ENCODE data around the gene TBX10. TPM values are rescaled to one million over a fixed set of nuclear protein-coding genes. Genes with fewer than 3 reads are reported as not detected.

TBX10 gene
- total RNA-seq = not detected

DNA sequence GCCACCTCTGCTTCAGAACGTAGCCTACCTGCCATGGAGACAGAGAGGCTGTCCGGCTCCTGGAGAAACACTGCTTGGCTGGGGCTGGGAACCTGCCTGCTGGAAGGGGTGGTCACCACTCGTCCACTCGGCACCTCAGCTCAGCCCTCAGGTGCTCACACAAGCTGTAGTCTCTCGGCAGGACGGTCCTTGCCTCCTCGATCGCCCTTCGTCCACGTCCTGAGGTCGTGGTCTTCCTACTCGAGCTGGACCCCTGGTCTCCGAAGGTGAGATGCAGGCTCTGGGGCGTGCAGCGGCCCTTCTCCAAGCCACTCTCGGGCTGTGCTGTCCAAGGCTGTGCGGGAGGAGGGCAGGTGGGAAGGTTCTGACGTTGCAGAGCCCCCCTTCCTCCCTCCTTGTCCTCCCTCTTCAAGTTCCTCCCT lies at the start of gene TBX10:
TBX10 (minus strand) TSS at position 326 of the 422 bp plus-strand sequence; CDS start at position 35, 291 bp downstream.

DNA sequence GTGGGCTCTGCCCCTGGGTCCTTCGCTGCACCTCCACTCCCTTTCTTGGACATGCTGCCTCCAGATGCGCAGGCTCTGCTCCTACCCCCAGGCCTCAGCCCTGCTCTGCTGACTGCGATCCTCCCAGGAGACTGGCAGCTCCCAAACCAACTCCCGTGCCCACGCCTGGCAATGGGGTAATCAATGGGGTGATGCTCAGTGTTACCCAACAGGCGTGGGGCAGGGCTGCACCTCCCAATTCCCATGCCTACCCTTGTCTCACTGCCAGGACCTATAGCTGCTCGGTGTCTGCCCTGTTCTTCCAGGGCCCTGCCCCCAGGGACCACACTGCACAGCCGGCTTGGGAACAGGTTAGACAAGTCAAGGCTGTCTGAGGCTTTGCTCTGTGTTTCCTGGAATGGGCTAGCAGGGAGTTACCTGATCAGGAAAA lies 34.9 kb upstream of the TBX10 start, which contains the start of gene ALDH3B2:
ALDH3B2 (minus strand) TSS at position 182 of the 430 bp plus-strand sequence. CDS start 7,688 bp downstream, outside the sequence.

DNA sequence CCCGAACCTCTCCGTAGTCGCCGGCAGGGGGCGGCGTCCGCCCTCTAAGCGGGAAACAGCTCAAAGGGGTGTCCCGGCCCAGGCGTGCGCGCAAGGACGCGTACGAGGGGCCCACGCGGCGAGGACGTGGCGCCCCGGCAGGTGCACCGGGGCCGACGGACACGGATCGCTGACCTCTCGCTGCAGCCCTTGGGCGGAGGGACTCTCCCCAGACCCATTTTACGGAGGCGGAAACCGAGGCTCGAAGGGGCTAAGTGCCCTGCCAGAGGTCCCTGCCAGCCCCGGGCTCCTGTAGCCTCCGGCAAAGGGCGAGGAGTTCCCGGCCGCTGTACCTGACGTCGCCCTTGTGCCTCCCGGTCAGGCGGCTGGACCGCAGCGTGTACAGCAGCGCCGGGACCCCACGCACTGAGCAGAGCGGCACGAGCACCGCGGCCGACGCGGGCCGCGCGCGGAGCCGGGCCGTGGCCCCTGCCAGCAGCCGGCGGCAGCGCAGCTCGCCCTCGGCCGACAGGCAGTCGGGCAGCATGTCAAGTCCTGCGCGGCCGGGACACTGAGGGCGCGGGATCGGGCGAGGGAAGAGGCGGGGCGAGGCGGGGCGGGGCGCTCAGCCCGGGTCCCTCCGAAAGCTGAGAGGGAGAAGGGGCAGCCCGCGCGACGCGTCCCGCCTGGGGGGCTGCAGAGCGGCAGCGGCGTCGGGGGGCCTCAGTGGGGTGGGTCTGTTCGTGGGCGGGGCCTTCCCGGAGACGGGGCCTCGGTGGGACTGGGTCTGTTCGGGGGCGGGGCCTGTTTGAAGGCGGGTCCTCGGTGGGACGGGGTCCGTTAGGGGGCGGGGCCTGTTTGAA lies 10.0 kb downstream of the TBX10 start, which contains the start of gene NUDT8:
NUDT8 (minus strand) TSS at position 552 of the 842 bp plus-strand sequence; CDS start at position 526, 26 bp downstream.

DNA sequence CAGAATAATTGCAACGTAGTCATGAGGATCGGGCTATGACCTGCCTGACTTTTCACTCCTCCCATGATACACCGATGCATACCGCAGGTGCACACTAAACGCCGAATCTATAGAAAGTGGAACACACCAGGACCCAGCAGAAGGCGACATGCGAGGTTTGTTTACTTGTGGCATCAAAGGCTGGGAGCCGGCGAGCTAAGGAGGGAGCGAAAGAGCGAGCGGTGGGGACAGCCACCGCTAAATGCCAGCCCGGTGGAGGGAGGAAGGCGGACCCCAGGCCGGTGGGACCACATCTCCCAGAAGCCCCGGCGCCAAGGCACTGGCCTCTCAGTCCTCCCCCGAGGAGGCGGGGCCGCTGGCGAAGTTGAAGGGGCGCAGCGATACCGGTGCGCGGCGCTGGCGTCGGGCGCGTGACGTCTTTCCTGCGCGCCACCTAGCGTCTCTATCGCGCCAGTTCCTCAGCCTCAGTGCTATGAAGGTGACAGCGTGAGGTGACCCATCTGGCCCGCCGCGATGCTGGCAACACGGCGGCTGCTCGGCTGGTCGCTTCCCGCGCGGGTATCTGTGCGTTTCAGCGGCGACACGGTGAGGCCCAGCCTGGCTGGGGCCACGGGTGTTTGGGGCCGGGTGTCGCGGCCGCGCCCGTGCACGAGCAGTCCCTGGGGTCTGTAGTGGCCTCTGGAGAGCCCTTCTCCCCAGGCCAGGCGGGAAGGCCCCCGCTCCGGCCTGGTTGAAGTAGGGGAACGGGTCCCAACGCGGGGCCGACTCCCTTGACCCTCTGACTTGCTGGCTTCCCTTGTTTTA lies 32.9 kb downstream of the TBX10 start, which contains the start of gene NDUFV1:
NDUFV1 (plus strand) TSS at position 445 of the 804 bp plus-strand sequence; CDS start at position 514, 69 bp downstream.

DNA sequence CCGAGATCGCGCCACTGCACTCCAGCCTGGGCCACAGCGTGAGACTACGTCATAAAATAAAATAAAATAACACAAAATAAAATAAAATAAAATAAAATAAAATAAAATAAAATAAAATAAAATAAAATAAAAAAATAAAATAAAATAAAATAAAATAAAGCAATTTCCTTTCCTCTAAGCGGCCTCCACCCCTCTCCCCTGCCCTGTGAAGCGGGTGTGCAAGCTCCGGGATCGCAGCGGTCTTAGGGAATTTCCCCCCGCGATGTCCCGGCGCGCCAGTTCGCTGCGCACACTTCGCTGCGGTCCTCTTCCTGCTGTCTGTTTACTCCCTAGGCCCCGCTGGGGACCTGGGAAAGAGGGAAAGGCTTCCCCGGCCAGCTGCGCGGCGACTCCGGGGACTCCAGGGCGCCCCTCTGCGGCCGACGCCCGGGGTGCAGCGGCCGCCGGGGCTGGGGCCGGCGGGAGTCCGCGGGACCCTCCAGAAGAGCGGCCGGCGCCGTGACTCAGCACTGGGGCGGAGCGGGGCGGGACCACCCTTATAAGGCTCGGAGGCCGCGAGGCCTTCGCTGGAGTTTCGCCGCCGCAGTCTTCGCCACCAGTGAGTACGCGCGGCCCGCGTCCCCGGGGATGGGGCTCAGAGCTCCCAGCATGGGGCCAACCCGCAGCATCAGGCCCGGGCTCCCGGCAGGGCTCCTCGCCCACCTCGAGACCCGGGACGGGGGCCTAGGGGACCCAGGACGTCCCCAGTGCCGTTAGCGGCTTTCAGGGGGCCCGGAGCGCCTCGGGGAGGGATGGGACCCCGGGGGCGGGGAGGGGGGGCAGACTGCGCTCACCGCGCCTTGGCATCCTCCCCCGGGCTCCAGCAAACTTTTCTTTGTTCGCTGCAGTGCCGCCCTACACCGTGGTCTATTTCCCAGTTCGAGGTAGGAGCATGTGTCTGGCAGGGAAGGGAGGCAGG lies 56.0 kb downstream of the TBX10 start, which contains the start of gene GSTP1:
GSTP1 (plus strand) TSS at position 566 of the 958 bp plus-strand sequence; CDS start at position 598, 32 bp downstream.

Small RNA genes lying within 50 kb of the gene (small RNA-seq; reads per million reads assigned to genes)
- not detected for gene AP003385.3
- gene RPL37P2 = 0.13 reads per million

Other genes with a start within 250 kb of the TBX10 start
- 15.5 TPM for gene RAD9A, start 247.8 kb downstream of the TBX10 start, total RNA-seq
- 65.0 TPM for gene PPP1CA, start 237.9 kb downstream of the TBX10 start, total RNA-seq
- 0.46 TPM for gene TBC1D10C, start 235.7 kb downstream of the TBX10 start, total RNA-seq
- 0.23 TPM for gene CARNS1, start 224.1 kb downstream of the TBX10 start, total RNA-seq
- gene RPS6KB2, start 211.3 kb downstream of the TBX10 start, total RNA-seq = 12.9 TPM
- not detected for gene PTPRCAP, start 202.1 kb downstream of the TBX10 start, total RNA-seq
- gene CORO1B, start 196.3 kb downstream of the TBX10 start, total RNA-seq = 28.8 TPM
- gene GPR152, start 187.0 kb downstream of the TBX10 start, total RNA-seq = not detected
- gene CABP4, start 184.4 kb downstream of the TBX10 start, total RNA-seq = 0.23 TPM
- gene TMEM134, start 170.5 kb downstream of the TBX10 start, total RNA-seq = 9.5 TPM
- 53.7 TPM for gene AIP, start 156.7 kb downstream of the TBX10 start, total RNA-seq
- 81.7 TPM for gene PITPNM1, start 134.4 kb downstream of the TBX10 start, total RNA-seq
- gene CDK2AP2, start 131.6 kb downstream of the TBX10 start, total RNA-seq = 9.5 TPM
- not detected for gene CABP2, start 116.3 kb downstream of the TBX10 start, total RNA-seq
- 215 TPM for gene GSTP1, start 56.0 kb downstream of the TBX10 start, total RNA-seq
- gene NDUFV1, start 32.8 kb downstream of the TBX10 start, total RNA-seq = 188 TPM
- 1.4 TPM for gene NUDT8, start 9.8 kb downstream of the TBX10 start, total RNA-seq
- gene ACY3, start 11.0 kb upstream of the TBX10 start, total RNA-seq = 1.4 TPM
- not detected for gene ALDH3B2, start 34.9 kb upstream of the TBX10 start, total RNA-seq

All from diencephalon (tissue), 1 donor.